Smooth muscle cell of the umbilical artery (primary cell): Measurements from ENCODE around the gene DAB2IP. TPM values are rescaled to one million over a fixed set of nuclear protein-coding genes. Genes with fewer than 3 reads are reported as not detected.

ENCODE experiments used
- total RNA-seq: library from RNA; depleted of rRNA; stranded (reverse); fragments of >200 nt; gene quantifications from 2 replicates; pipeline ENCODE4 v1.2.3, GENCODE V29; 2014

DAB2IP gene
- total RNA-seq, result 8.3 and 20.1 TPM in 2 replicates

GRCh38 chr9:121651295-121652020 lies at the start of gene DAB2IP:
TSS of gene DAB2IP (plus strand) at chr9:121651634. CDS start at chr9:121651776, 142 bp downstream.

Other genes starting within 250 kb of the DAB2IP start
- not detected in 2 replicates for gene GGTA1, start 151.8 kb upstream of the DAB2IP start, total RNA-seq